SK-N-MC (cell line): ENCODE data around the gene MAT2B.

Experiments
- DNase-seq: peaks from one replicate; pipeline ENCODE4 v3.0.0-alpha.2; 2011; ENCODE audit warnings: low read depth, low spot score
- H3K27ac ChIP-seq: fragments of 200-600 bp; sonication (generic); 2 replicates; pipeline ENCODE4 v1.5.1; 2016; ENCODE audit warnings: mixed run types
- H3K36me3 ChIP-seq: fragments of 200-600 bp; sonication (generic); 2 replicates; pipeline ENCODE4 v1.6.1; 2017; ENCODE audit warnings: antibody characterized with exemption, low read length, mixed read lengths; ENCODE audit not compliant: insufficient read depth
- H3K4me3 ChIP-seq: fragments of 200-600 bp; sonication (generic); 2 replicates; pipeline ENCODE4 v1.5.1; 2016
- H3K9ac ChIP-seq: fragments of 200-600 bp; sonication (generic); 2 replicates; pipeline ENCODE4 v1.8.0; 2017; ENCODE audit warnings: mixed run types, mixed read lengths; ENCODE audit not compliant: insufficient read length
- H3K9me3 ChIP-seq: fragments of 200-600 bp; sonication (generic); 2 replicates; pipeline ENCODE4 v1.6.1; 2017; ENCODE audit warnings: low read depth, mild to moderate bottlenecking, antibody characterized with exemption, low read length, moderate library complexity, mixed read lengths
- EZH2 ChIP-seq: fragments of 200-600 bp; sonication (generic); IDR thresholded peaks from one replicate; pipeline ENCODE4 v1.6.1; 2017; ENCODE audit warnings: antibody characterized with exemption
- FOXP2 ChIP-seq: optimal IDR thresholded peaks from 2 replicates; pipeline ENCODE3; 2011; ENCODE audit warnings: mild to moderate bottlenecking, moderate library complexity; ENCODE audit not compliant: insufficient read depth; ENCODE audit errors: extremely low read length, control extremely low read depth
- POLR2AphosphoS5 ChIP-seq: IDR thresholded peaks from 2 replicates; pipeline ENCODE4 v1.6.1; 2012; ENCODE audit warnings: mild to moderate bottlenecking, low read depth, low read length, borderline replicate concordance

MAT2B gene

GRCh38 chr5:163505368-163506094 is at the start of gene MAT2B:
Gene MAT2B (plus strand): TSS chr5:163505619. CDS start chr5:163505687, 68 bp downstream.
- Histone ChIP-seq H3K9me3 (no peaks in the 10 kb centered on the region), H3K9ac (peak within 1 kb of the TSS; percentile 98), H3K36me3 (no peaks in the 10 kb centered on the region), H3K4me3 (peak within 1 kb of the TSS; percentile 93), H3K27ac (peak within 1 kb of the TSS; percentile 98)
- no peak for DNase-seq
- TF ChIP-seq EZH2 (no peak), POLR2AphosphoS5 (peak; percentile 91), FOXP2 (peak; percentile 42)

- Histone ChIP-seq H3K9me3 (no peaks in the 10 kb centered on the region), H3K27ac (peak overlapping the region; percentile 67; the same call in 1 of the 2 replicates), H3K36me3 (peaks cover 49% of the 10 kb centered on the region), H3K4me3 (0 out of 2 replicates have a peak overlapping the region, but pooled peaks have one; percentile 2), H3K9ac (no peak overlapping the region)
- TF ChIP-seq FOXP2: no peak
- TF ChIP-seq EZH2: no peak
- no peak for TF ChIP-seq POLR2AphosphoS5
- no peak for DNase-seq
Measured at GRCh38 chr5:163456029-163456589, 49.3 kb upstream of the MAT2B start.

- Histone ChIP-seq H3K9me3 (no peaks in the 10 kb centered on the region), H3K9ac (no peak overlapping the region), H3K27ac (peak overlapping the region; percentile 67; the same call in 1 of the 2 replicates), H3K4me3 (no peak overlapping the region), H3K36me3 (peaks cover 45% of the 10 kb centered on the region)
- no peak for DNase-seq
- no peak for TF ChIP-seq EZH2
- TF ChIP-seq FOXP2: no peak
- TF ChIP-seq POLR2AphosphoS5: no peak
Measured at GRCh38 chr5:163456840-163457239, 48.6 kb upstream of the MAT2B start.

- Histone ChIP-seq H3K9ac (peak overlapping the region; percentile 99), H3K36me3 (peaks cover 28% of the 10 kb centered on the region), H3K27ac (peak overlapping the region; percentile 100), H3K4me3 (peak overlapping the region; percentile 94), H3K9me3 (no peaks in the 10 kb centered on the region)
- TF ChIP-seq EZH2 (no peak), POLR2AphosphoS5 (no peak), FOXP2 (no peak)
- no peak for DNase-seq
Measured at GRCh38 chr5:163458778-163459385, 46.5 kb upstream of the MAT2B start.

GRCh38 chr5:163459462-163459818 is 46.0 kb upstream of the MAT2B start:
- Histone ChIP-seq H3K36me3 (peaks cover 31% of the 10 kb centered on the region), H3K9ac (peak overlapping the region; percentile 99), H3K9me3 (no peaks in the 10 kb centered on the region), H3K27ac (peak overlapping the region; percentile 100), H3K4me3 (peak overlapping the region; percentile 94)
- TF ChIP-seq FOXP2: no peak
- no peak for TF ChIP-seq POLR2AphosphoS5
- TF ChIP-seq EZH2: no peak
- DNase-seq: no peak

GRCh38 chr5:163459819-163460561 is 45.4 kb upstream of the MAT2B start, which contains the start of gene NUDCD2:
Gene NUDCD2 (minus strand): TSS chr5:163460102. CDS start chr5:163460050, 52 bp downstream.
- peak; percentile 97 for DNase-seq
- peak; percentile 98 for TF ChIP-seq POLR2AphosphoS5
- TF ChIP-seq EZH2: no peak
- TF ChIP-seq FOXP2: no peak
- Histone ChIP-seq H3K9ac (peak within 1 kb of the TSS; percentile 99), H3K27ac (peak within 1 kb of the TSS; percentile 100), H3K36me3 (peaks cover 31% of the 10 kb centered on the region), H3K9me3 (no peaks in the 10 kb centered on the region), H3K4me3 (peak within 1 kb of the TSS; percentile 94)

- peak within 1 kb of the TSS; percentile 94 for H3K4me3 ChIP-seq
- no peak for DNase-seq
- TF ChIP-seq POLR2AphosphoS5 (peak; percentile 78), FOXP2 (no peak)
- peak within 1 kb of the TSS; percentile 100 for H3K27ac ChIP-seq
- H3K36me3 ChIP-seq: peaks cover 26% of the 10 kb centered on the region
- no peaks in the 10 kb centered on the region for H3K9me3 ChIP-seq
- H3K9ac ChIP-seq: peak within 1 kb of the TSS; percentile 99
Measured at GRCh38 chr5:163460562-163461171, 44.8 kb upstream of the MAT2B start, which contains the start of gene HMMR. Gene HMMR (plus strand): TSS chr5:163460632. CDS start chr5:163460693, 61 bp downstream.
